HG02938 (cell line): ENCODE data around the gene HMGXB3.

Experiments
- ATAC-seq: cut with Tn5 transposase; IDR thresholded peaks from one replicate; pipeline ENCODE4 v1.9.1; 2021; ENCODE audit warnings: mild to moderate bottlenecking, moderate library complexity; ENCODE audit not compliant: unreplicated experiment

HMGXB3 gene

GRCh38 chr5:149988126-149988525 is 12.4 kb upstream of the HMGXB3 start:
- ATAC-seq: no peak

DNA sequence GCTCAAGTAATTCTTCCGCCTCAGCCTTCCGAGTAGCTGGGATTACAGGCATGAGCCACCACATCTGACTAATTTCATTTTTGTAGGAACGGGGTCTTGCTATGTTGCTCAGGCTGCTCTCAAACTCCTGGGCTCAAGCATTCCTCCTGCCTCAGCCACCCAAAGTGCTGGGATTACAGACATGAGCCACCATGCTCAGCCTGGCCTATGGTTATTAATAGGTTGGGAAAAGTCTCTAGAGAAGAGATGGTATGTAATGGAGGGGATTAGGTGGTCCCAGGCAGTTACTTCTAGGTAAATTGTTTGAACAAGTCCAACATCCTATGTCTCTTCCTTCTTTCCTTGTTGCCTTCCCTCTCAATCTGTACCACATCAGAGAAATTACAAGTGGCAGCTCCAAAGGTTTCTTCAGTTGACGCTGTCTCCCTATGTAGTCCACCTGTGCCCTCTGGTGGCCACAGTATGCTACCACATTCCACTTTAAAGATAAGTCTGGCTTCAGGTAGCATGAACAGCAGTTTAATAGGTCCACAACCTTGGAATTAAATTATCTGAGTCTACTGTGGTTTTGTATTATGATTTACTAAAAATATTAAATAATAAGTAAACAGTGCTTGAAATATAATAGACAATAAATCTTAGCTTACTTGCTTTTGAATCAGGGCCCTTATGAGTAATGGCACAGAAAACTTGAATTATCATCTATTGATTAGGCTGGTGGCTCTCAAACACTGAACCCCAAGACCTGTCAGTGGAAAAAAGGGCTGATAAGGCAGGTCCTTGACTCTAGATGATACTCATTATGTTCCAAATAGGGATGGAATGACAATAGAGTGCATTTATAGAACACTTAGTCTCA is 9.8 kb upstream of the HMGXB3 start:
- ATAC-seq: peak; percentile 62

GRCh38 chr5:149993471-149993870 is 7.1 kb upstream of the HMGXB3 start:
- no peak for ATAC-seq

- no peak for ATAC-seq
Observed at GRCh38 chr5:149995385-149996204, 4.9 kb upstream of the HMGXB3 start.

- no peak for ATAC-seq
Observed at GRCh38 chr5:149996205-149996890, 4.2 kb upstream of the HMGXB3 start.

- ATAC-seq: no peak
Observed at GRCh38 chr5:149998281-149998680, 2.3 kb upstream of the HMGXB3 start.

DNA sequence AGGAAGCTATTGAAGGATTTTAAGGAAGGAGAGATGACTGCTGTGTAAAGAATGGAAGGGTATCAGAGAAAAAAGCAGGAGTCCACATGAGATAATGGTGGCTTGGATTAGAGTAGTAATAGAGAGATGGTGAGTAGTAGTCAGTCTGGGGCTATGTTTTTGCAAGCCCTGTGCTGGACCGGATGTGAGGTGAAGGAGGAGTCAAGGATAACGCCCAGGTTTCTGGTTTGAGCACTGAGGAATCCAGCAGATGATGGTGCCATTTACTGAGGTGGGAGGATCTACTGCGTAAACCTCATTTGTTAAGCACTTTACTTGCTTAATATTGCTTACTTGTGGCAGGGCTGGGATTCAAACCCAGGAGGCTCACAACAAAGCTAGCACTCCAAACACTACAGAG is 1.2 kb upstream of the HMGXB3 start:
- ATAC-seq: no peak

- no peak for ATAC-seq
Observed at GRCh38 chr5:149999866-150000255, 678 bp upstream of the HMGXB3 start.

DNA sequence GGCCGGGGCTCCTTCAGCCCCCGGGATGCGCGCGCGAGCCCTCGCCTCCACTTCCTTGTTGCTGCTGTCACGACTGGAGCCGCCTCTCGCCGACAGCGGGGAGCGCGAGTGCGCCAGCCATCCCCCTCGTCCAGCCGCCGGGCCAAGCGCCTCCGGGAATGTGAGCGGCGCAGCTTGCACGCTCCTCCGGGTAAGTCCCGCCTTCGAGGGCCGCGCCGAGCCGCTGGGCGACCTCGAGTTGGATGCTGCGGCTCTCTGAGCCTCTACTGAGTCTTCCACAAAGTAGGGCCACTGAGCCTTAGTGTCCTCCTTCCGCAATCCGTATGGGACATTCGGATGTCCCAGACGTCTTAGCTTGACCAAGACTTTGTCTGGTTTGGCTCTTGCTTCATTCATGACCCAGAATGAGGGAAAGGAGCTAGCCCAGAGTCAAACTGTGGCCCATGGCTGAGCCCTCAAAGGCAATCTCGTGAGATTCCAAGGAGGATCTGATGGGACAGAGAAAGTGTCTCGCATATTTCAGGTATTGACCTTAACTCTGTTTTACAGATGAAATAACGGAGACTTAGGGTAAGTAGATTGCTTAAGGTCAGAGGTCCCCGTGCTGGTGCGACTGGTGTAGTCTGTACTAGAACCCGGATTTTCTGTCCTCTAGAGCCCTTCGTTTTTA is 586 bp downstream of the HMGXB3 start:
- ATAC-seq: peak; percentile 3

DNA sequence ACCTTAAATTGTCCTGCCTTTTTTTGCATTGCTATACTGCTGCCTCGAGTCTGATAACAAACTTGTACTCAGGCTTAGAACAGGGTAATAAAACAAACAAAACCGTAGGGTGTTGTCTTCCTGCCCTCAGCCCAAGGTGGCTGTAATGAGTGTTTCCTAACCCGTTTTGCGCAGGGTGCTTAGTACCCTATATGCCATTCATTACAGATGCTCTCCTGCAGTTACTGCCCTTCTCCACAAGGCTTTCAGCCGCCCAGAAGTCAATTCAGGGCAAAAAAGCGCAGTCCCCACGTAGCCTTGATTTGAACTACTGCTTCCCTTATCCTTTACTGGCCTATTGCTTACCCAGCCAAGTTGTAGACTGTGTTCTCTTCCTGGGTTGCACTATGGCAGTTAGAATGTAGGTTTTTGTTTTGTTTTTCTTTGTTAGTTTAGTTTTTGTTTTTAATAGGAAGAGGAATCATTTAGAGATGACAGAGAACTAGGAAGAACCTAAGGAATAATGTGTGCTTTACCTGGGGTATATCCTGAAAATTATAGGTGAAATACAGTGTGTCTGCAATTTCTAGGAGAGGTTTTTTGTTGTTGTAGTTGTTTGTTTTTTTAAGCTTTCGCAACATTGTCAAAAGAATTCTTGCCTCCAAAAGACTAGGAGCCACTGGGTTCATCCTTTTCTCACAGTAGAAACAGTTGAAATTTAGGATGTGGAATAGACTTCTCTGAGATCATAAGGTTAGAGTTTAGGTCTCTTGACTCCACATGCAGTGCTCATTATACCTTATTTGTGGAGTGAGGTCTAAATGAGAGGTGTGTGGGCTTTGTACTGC is 1.3 kb downstream of the HMGXB3 start:
- ATAC-seq: peak; percentile 56

DNA sequence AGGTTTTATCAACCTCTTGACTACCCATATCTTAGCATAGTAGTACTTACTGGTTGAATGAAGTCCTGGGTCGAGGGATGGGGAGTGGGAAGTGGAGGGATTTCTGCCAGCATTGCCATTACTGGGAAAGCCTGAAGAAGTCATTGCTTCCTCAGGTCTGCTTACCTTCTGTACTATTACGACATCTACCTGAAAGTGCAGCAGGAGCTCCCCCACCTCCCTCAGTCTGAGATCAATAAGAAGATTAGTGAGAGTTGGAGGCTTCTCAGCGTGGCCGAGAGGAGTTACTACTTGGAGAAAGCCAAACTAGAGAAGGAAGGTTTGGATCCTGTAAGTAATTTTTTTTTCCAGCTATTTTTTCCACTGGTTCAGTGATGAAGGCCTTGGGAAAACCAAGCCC is 5.8 kb downstream of the HMGXB3 start:
- no peak for ATAC-seq

DNA sequence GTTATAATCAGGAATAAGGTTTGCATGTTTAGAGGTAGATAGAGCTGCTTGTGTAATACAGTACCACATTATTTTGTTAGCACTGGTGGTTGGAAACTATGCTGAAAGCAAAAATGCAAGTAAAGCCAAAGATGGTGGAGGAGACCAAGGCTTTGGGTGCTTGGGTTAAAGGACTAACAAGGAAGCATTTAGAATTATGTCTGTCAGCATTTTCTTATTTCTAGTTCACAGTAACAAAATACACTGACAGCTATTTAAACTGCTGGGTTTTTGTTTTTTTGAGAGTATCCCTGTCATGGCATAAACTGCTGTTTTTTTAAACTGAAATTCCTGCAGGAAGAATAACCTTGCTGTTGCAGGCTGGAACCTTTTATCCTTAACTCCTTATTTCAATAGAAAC is 6.5 kb downstream of the HMGXB3 start:
- ATAC-seq: no peak

DNA sequence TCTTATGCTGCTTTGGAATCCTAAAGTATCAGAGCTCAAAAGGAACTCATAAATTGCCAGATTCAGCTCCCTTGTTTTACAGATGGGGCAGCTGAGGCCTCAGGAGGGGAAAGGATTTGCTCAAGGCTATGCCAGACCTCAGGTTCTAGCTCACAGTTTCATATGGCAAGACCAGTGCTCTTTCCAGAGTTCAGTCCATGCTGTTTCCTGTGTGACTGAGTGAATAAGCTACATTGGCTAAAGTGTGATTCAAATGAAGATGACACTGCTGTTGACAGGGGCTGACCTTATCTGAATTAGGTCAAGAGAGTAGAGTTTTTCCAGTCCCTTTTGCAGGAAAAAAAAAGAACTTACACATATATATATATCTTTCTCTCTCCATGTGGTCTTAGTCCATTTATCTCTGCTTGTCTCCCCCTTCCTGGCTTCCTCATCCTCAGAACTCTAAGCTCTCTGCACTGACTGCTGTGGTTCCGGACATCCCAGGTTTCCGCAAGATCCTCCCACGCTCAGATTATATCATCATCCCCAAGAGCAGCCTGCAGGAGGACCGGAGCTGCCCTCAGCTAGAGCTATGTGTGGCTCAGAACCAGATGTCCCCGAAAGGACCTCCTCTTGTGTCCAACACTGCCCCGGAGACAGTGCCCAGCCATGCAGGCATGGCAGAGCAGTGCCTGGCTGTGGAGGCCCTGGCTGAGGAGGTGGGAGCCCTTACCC is 9.3 kb downstream of the HMGXB3 start:
- ATAC-seq: no peak

- ATAC-seq: no peak
Observed at GRCh38 chr5:150013931-150014330, 13.4 kb downstream of the HMGXB3 start.

DNA sequence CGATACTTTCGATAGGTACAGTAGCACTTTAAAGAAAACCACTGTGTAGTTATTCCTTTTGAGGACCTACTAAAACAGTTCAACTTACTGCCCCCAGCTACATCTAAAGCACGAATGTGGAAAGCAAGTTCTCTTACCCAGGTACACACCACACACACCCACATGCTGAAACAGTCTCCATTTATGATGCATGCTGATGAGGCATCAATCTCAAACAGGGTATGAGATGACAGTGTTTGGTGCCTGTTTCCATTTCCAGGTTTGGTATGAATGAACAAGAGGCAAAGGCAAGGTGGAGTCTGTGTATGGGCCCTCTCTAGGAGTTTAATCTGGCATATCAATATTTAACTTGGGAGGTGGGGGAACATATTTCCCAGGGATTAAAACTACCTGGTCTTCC is 13.9 kb downstream of the HMGXB3 start:
- ATAC-seq: no peak

GRCh38 chr5:150015415-150015814 is 14.9 kb downstream of the HMGXB3 start:
- ATAC-seq: no peak

DNA sequence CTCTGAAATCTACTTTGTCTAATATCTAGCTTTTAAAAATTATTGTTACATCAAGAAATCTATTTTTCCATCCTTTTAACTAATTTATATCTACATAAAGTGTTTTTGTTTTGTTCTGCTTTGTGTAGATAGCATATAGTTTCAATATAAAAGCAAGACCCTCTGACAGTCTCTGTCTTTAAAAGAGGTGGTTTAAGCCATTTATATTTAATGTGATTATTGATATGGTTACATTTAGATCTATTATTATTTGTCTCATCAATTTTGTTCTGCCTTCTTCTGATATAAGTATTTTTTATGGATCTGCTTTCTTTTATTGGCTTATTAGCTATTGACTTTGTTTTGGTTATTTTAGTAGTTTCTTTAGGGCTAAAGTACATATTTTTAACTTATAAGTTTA is 16.0 kb downstream of the HMGXB3 start:
- ATAC-seq: no peak

GRCh38 chr5:150017226-150018005 is 16.9 kb downstream of the HMGXB3 start:
- no peak for ATAC-seq

DNA sequence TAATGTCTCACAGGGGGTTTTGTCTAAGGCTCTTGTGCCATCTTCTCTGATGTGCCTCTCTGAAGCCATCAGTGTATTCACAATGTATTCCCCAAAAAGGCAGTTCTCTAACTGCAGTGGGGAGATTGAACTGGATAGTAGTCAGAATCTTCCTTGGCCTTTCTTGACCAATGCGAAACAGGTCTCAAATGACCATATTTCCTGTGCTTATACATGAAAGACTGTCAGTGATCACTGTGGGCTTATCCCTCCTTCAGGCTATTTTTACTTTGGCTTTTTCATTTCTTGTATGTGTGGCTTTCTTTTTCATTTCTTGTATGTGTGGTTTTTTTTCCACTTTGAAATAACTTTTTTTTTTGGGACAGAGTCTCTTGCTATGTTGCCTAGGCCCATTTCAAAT is 19.7 kb downstream of the HMGXB3 start:
- ATAC-seq: no peak
